CD4-positive, CD25-positive, alpha-beta regulatory T cell (primary cell): ENCODE results near the gene ARL8B. TPM values are rescaled to one million over a fixed set of nuclear protein-coding genes. Genes with fewer than 3 reads are reported as not detected.

Experiments
- ATAC-seq, 2 donors: fragments of 150-1000 bp; cut with Tn5 transposase; one replicate each; pipeline ENCODE4 v1.10.0; 2021; ENCODE audit warnings: low read depth in 2 of 2, moderate number of reproducible peaks in 2 of 2, moderate library complexity in 1 of 2
- DNase-seq, 3 donors: peaks; one replicate each; pipeline versions ENCODE4 v3.0.0 to v3.0.0-alpha.2; 2012 to 2022; ENCODE audit warnings: mixed read lengths in 1 of 3
- H3K27ac ChIP-seq: one replicate; pipeline ENCODE4 v1.7.0; 2013; ENCODE audit warnings: mild to moderate bottlenecking, low read length; ENCODE audit not compliant: insufficient read depth, poor library complexity, severe bottlenecking
- H3K27me3 ChIP-seq: one replicate; pipeline ENCODE4 v1.7.0; 2013; ENCODE audit warnings: low read length; ENCODE audit not compliant: control insufficient read depth, insufficient read depth
- H3K36me3 ChIP-seq: one replicate; pipeline ENCODE4 v1.7.0; 2013; ENCODE audit warnings: mild to moderate bottlenecking, low read length, moderate library complexity; ENCODE audit not compliant: control insufficient read depth, insufficient read depth
- H3K4me1 ChIP-seq: 2 replicates; pipeline ENCODE4 v1.7.0; 2013; ENCODE audit warnings: mild to moderate bottlenecking, low read length; ENCODE audit not compliant: insufficient read depth, control insufficient read depth, poor library complexity, severe bottlenecking
- H3K4me3 ChIP-seq: one replicate; pipeline ENCODE4 v1.7.0; 2013; ENCODE audit warnings: low read depth, mild to moderate bottlenecking, low read length, moderate library complexity
- H3K9me3 ChIP-seq, 2 experiments: 1 replicate in 1 of 2; 2 replicates in 1 of 2; pipeline ENCODE4 v1.7.0; 2013; ENCODE audit warnings: low read length in 2 of 2, mild to moderate bottlenecking in 1 of 2, moderate library complexity in 1 of 2; ENCODE audit not compliant: control insufficient read depth in 2 of 2
- H3K27ac Mint-ChIP-seq, 3 donors: one replicate each; pipeline ENCODE4 v1.8.0; 2020 to 2022; ENCODE audit warnings: mild to moderate bottlenecking in 3 of 3, mixed read lengths in 3 of 3, moderate library complexity in 2 of 3
- H3K27me3 Mint-ChIP-seq: one replicate; pipeline ENCODE4 v1.8.0; 2022; ENCODE audit warnings: mild to moderate bottlenecking, mixed read lengths
- H3K36me3 Mint-ChIP-seq: one replicate; pipeline ENCODE4 v1.8.0; 2020; ENCODE audit warnings: mixed read lengths
- H3K4me1 Mint-ChIP-seq, 4 donors: one replicate each; pipeline ENCODE4 v1.8.0; 2020 to 2022; ENCODE audit warnings: mixed read lengths in 4 of 4, mild to moderate bottlenecking in 1 of 4
- H3K4me3 Mint-ChIP-seq, 4 donors: one replicate each; pipeline ENCODE4 v1.8.0; 2020 to 2022; ENCODE audit warnings: mild to moderate bottlenecking in 4 of 4, mixed read lengths in 4 of 4, moderate library complexity in 3 of 4
- H3K9me3 Mint-ChIP-seq, 7 donors: one replicate each; pipeline ENCODE4 v1.8.0; 2020 to 2022; ENCODE audit warnings: mixed read lengths in 7 of 7, mild to moderate bottlenecking in 3 of 7, moderate library complexity in 2 of 7
- polyA plus RNA-seq, 4 donors: library from polyadenylated mRNA; unstranded; fragments of 300-500 nt; fragmentation: Illumina TruSeq; gene quantifications; one replicate each; pipeline ENCODE4 v1.2.3, GENCODE V29; 2021
- total RNA-seq: library from RNA; stranded (reverse); gene quantifications from one replicate; pipeline ENCODE4 v1.2.3, GENCODE V29; 2022

The ARL8B gene
- total and polyA plus RNA-seq, 5 donors from 2014 or later = 43.0 to 67.4 (median 56.9) TPM

DNA sequence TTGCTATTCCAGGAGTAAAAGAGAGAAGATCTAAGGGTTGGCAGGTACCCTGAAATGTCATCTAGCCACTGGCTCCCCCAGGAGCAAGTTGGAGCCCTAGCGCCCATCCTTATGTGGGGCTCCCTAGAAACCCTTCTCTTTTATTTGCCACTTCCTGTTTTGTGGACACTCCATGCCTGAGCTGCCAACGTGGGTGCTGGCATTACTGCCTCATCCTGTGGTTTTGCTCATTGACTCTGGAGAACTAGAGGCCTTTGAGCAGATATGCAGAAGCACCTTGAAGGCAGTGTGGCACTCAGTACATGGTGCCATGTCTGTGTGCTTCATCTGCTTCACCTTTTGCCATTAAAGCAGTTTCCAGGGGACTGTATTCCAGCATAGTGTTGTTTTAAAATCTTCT, 73.5 kb downstream of the ARL8B start:
- H3K27me3 Mint-ChIP-seq = no peaks in the 10 kb centered on the region
- H3K4me3 Mint-ChIP-seq = peak overlapping the region; percentile 38 to 85 (median 47)
- peaks cover 0 to 3% (median 0%) of the 10 kb centered on the region in 7 donors for H3K9me3 Mint-ChIP-seq
- DNase-seq (peak in 2 of 3 donors; percentile 14 to 62), ATAC-seq (no peak)
- Histone ChIP-seq H3K36me3 (peaks cover 18% of the 10 kb centered on the region), H3K9me3 (no peaks in the 10 kb centered on the region), H3K27me3 (no peaks in the 10 kb centered on the region), H3K4me3 (peak overlapping the region; percentile 65), H3K4me1 (peaks cover 98% of the 10 kb centered on the region), H3K27ac (peak overlapping the region; percentile 80)
- H3K27ac Mint-ChIP-seq = peak overlapping the region; percentile 91 to 95 (median 94)
- peaks cover 30% of the 10 kb centered on the region for H3K36me3 Mint-ChIP-seq
- H3K4me1 Mint-ChIP-seq = peaks cover 57 to 90% (median 79%) of the 10 kb centered on the region in 4 donors

GRCh38 chr3:5197022-5197421, 74.9 kb downstream of the ARL8B start:
- peaks cover 31% of the 10 kb centered on the region for H3K36me3 ChIP-seq
- no peak for ATAC-seq
- H3K27me3 ChIP-seq = no peaks in the 10 kb centered on the region
- no peak for DNase-seq
- Mint-ChIP-seq H3K27me3 (no peaks in the 10 kb centered on the region), H3K36me3 (peaks cover 35% of the 10 kb centered on the region), H3K27ac (peak overlapping the region; percentile 91 to 95 (median 94)), H3K4me1 (peaks cover 49 to 88% (median 75%) of the 10 kb centered on the region in 4 donors), H3K9me3 (peaks cover 0 to 3% (median 0%) of the 10 kb centered on the region in 7 donors), H3K4me3 (peak overlapping the region; percentile 75 to 86 (median 81))
- peaks cover 84% of the 10 kb centered on the region for H3K4me1 ChIP-seq
- H3K9me3 ChIP-seq = no peaks in the 10 kb centered on the region
- H3K4me3 ChIP-seq = peak overlapping the region; percentile 84
- peak overlapping the region; percentile 80 for H3K27ac ChIP-seq

- no peaks in the 10 kb centered on the region for H3K9me3 ChIP-seq
- Mint-ChIP-seq H3K9me3 (peaks cover 0 to 3% (median 0%) of the 10 kb centered on the region in 7 donors), H3K4me3 (peak overlapping the region; percentile 75 to 86 (median 81)), H3K27me3 (no peaks in the 10 kb centered on the region), H3K4me1 (peaks cover 42 to 87% (median 71%) of the 10 kb centered on the region in 4 donors), H3K36me3 (peaks cover 38% of the 10 kb centered on the region), H3K27ac (peak overlapping the region; percentile 91 to 95 (median 94))
- H3K27ac ChIP-seq = peak overlapping the region; percentile 80
- peak; percentile 33 to 89 (median 75) for DNase-seq
- peak; percentile 79 to 84 for ATAC-seq
- peaks cover 77% of the 10 kb centered on the region for H3K4me1 ChIP-seq
- no peaks in the 10 kb centered on the region for H3K27me3 ChIP-seq
- H3K36me3 ChIP-seq = peaks cover 38% of the 10 kb centered on the region
- H3K4me3 ChIP-seq = peak overlapping the region; percentile 84
These were observed 75.6 kb downstream of the ARL8B start for GRCh38 chr3:5197470-5198312.

DNA sequence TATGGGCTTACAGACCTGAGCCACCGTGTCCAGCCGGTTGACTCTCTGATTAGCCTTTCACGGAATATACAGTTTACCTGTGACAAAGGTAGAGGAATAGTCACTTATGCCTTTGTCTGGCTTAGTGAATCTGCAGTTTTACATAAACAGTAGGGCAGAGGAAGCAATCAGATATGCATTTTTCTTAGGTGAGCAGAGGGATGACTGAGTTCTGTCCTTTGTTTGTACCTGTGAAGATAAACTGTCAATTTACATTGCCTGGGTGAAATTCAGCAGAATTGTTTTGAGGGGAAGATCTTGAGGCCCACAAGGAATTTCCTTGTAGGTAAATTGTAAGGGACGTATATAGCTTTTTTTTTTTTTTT, 76.2 kb downstream of the ARL8B start:
- Mint-ChIP-seq H3K9me3 (peaks cover 0 to 3% (median 0%) of the 10 kb centered on the region in 7 donors), H3K36me3 (peaks cover 41% of the 10 kb centered on the region), H3K27ac (peak overlapping the region; percentile 91 to 95 (median 94)), H3K27me3 (no peaks in the 10 kb centered on the region), H3K4me3 (peak overlapping the region; percentile 3 to 69 (median 42)), H3K4me1 (peaks cover 38 to 82% (median 67%) of the 10 kb centered on the region in 4 donors)
- DNase-seq = peak in 1 of 3 donors; percentile 28
- Histone ChIP-seq H3K4me3 (peak overlapping the region; percentile 45), H3K4me1 (peaks cover 71% of the 10 kb centered on the region), H3K27me3 (no peaks in the 10 kb centered on the region), H3K36me3 (peaks cover 41% of the 10 kb centered on the region), H3K27ac (peak overlapping the region; percentile 80), H3K9me3 (no peaks in the 10 kb centered on the region)
- no peak for ATAC-seq

DNA sequence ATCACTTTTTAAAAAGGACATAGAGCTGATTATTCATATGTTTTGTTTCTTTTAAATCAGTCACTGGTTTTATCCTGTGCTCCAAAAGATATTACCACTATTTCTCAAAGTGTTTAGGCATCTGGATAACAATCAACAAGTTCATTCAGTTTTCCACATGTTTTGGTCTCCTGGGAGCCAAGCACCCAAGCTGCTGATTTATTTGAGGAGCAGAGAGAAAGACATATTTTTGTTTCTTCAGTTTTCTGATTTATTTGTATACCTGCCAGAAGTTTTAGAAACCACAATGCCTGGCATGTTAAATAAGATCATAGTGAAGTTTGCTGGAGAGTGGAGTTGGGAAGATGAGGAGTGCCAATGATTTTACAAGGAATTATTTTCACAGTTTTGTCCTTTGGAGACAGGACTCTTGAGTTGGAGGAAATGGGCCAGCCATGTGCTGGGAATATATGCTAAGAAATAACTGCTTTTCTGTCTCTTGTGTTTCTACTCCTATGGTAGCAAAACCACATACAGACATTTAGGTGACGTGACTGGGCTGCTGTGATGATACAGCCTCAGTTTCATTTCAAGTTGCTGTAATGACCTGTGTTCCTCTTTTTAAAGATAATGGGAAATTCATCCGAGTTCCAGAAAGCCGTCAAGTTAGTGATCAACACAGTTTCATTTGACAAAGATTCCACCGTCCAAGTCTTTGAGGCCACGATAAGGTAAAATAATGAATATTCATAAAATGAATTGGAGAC, 77.1 kb downstream of the ARL8B start:
- Mint-ChIP-seq H3K4me3 (peak overlapping the region; percentile 3 to 22 (median 14)), H3K27me3 (no peaks in the 10 kb centered on the region)

DNA sequence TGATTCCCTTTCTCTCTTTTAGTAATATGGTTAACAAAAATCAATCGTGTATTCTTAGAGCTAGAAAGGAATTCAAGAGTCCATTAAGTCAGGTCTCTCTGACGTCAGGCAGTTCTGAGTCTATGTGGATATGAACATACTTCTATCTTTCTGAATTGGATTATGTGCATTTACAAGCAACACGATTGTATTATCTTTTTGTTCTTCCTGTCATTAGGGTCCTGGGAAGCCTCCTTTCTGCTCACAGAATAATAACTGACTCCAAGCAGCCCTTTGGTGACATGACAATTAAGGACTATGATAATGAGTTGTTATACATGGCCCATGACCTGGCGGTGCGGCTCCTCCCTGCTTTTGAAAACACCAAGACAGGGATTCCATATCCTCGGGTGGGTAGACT, 79.4 kb downstream of the ARL8B start:
- Histone ChIP-seq H3K36me3 (peaks cover 66% of the 10 kb centered on the region), H3K4me3 (no peak overlapping the region), H3K4me1 (peaks cover 39% of the 10 kb centered on the region), H3K27me3 (no peaks in the 10 kb centered on the region), H3K9me3 (no peaks in the 10 kb centered on the region), H3K27ac (no peak overlapping the region)
- Mint-ChIP-seq H3K27me3 (no peaks in the 10 kb centered on the region), H3K27ac (peak overlapping the region; percentile 52 to 82 (median 71)), H3K4me3 (peak overlapping the region in 1 of 4 donors; percentile 27), H3K4me1 (peaks cover 25 to 58% (median 45%) of the 10 kb centered on the region in 4 donors), H3K36me3 (peaks cover 53% of the 10 kb centered on the region), H3K9me3 (peaks cover 0 to 3% (median 0%) of the 10 kb centered on the region in 7 donors)
- DNase-seq = no peak
- ATAC-seq = no peak

More for the DNA sequence above, 77.1 kb downstream of the ARL8B start:
- H3K27ac ChIP-seq = peak overlapping the region; percentile 80
- Mint-ChIP-seq H3K4me1 (peaks cover 38 to 75% (median 63%) of the 10 kb centered on the region in 4 donors), H3K27ac (peak overlapping the region; percentile 91 to 95 (median 94)), H3K9me3 (peaks cover 0 to 3% (median 0%) of the 10 kb centered on the region in 7 donors), H3K36me3 (peaks cover 41% of the 10 kb centered on the region)
- H3K9me3 ChIP-seq = no peaks in the 10 kb centered on the region
- peak overlapping the region; percentile 45 for H3K4me3 ChIP-seq
- peaks cover 63% of the 10 kb centered on the region for H3K4me1 ChIP-seq
- peaks cover 45% of the 10 kb centered on the region for H3K36me3 ChIP-seq
- H3K27me3 ChIP-seq = no peaks in the 10 kb centered on the region
- no peak for ATAC-seq
- DNase-seq = peak in 1 of 3 donors; percentile 33

GRCh38 chr3:5202222-5202621, 80.1 kb downstream of the ARL8B start:
- Mint-ChIP-seq H3K4me1 (peaks cover 21 to 51% (median 43%) of the 10 kb centered on the region in 4 donors), H3K4me3 (no peak overlapping the region), H3K27ac (peak overlapping the region; percentile 3 to 82 (median 71)), H3K36me3 (peaks cover 55% of the 10 kb centered on the region), H3K9me3 (peaks cover 0 to under 1% (median 0%) of the 10 kb centered on the region in 7 donors), H3K27me3 (no peaks in the 10 kb centered on the region)
- H3K36me3 ChIP-seq = peaks cover 73% of the 10 kb centered on the region
- no peak overlapping the region for H3K4me3 ChIP-seq
- no peaks in the 10 kb centered on the region for H3K27me3 ChIP-seq
- H3K27ac ChIP-seq = no peak overlapping the region
- peaks cover 33% of the 10 kb centered on the region for H3K4me1 ChIP-seq
- H3K9me3 ChIP-seq = no peaks in the 10 kb centered on the region
- no peak for ATAC-seq
- no peak for DNase-seq
